Body of pancreas (tissue), 4 donors: ENCODE measurements around the gene MIGA2.

ENCODE experiments used
- CTCF ChIP-seq, 7 experiments: fragments of 450-650 bp in 4 of 7; fragments of 200-600 bp in 3 of 7; sonication (generic) in 3 of 7; IDR thresholded peaks; one replicate each; pipeline ENCODE4 v1.5.1; 2016 to 2019; ENCODE audit warnings: antibody characterized with exemption in 7 of 7
- POLR2A ChIP-seq, 3 donors: fragments of 450-650 bp; IDR thresholded peaks; one replicate each; pipeline ENCODE4 v1.6.1; 2016; ENCODE audit warnings: antibody characterized with exemption in 3 of 3, mild to moderate bottlenecking in 2 of 3

- TF ChIP-seq CTCF (IDR thresholded peaks at IDR 0.05) (no peak), POLR2A (IDR thresholded peaks at IDR 0.05) (no peak)
Measured at GRCh38 chr9:128995791-128996190, 40.6 kb upstream of the MIGA2 start.
